ENCODE measurements around the gene DRICH1. TPM values are rescaled to one million over a fixed set of nuclear protein-coding genes. Genes with fewer than 3 reads are reported as not detected.

The DRICH1 gene
- total RNA-seq, 1 donor from 2014 or later = not detected

DNA sequence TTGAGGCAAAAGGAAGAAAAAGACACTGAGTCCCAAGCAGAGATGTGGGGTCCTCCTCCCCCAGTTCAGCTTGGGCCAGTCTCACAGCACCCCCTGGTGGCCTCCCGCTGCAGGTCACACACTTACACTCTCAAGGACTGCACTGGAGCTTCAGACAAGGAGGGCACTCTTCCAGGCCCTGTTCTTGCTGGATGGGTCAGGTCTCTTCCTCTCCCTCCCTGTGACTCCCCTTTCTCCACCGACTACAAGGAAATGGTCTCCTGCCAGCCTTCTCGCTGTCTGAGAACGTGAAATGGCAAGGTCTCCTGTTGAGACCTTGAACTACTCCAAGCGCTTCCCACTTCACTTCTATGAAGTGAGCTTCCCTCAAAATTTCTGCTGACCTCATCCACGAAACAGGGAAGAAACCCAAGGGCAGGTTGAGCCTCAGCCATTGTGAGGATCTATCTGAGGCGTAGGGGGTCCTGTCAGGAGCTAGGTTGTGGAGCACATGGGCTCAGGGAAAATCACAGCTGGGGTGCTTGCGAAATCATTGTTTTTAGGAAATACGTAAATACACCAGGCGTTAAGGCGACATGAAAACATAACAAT is 40.8 kb downstream of the DRICH1 start:
- intact Hi-C loops (cut with micrococcal nuclease) = no loop called here
- peak; percentile 36 for DNase-seq

DNA sequence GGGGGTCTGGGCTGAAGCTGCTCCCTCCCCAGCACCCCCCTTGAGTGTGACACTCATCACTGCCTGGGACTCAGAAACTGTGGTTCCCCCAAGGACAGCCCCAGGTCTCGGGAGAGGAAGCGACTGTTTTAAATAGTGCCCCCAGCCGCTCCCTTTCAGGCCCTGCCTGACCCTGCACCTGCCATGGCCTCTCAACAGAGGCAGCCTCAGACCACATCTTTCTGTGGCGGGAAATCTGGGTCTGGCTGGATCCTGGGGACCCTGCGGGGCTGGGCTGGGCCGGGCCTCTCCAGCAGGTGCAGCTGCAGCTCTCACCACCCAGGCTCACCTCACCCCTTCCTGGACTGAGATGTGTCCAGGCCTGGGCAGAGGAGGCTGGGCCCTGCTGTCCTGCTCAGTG is 48.3 kb downstream of the DRICH1 start:
- DNase-seq = no peak
- TF ChIP-seq, protein P1, sequence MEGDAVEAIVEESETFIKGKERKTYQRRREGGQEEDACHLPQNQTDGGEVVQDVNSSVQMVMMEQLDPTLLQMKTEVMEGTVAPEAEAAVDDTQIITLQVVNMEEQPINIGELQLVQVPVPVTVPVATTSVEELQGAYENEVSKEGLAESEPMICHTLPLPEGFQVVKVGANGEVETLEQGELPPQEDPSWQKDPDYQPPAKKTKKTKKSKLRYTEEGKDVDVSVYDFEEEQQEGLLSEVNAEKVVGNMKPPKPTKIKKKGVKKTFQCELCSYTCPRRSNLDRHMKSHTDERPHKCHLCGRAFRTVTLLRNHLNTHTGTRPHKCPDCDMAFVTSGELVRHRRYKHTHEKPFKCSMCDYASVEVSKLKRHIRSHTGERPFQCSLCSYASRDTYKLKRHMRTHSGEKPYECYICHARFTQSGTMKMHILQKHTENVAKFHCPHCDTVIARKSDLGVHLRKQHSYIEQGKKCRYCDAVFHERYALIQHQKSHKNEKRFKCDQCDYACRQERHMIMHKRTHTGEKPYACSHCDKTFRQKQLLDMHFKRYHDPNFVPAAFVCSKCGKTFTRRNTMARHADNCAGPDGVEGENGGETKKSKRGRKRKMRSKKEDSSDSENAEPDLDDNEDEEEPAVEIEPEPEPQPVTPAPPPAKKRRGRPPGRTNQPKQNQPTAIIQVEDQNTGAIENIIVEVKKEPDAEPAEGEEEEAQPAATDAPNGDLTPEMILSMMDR (IDR thresholded peaks at IDR 0.05; ENCODE audit: borderline replicate concordance) = no peak
- Histone ChIP-seq H3K36me3 (no peaks in the 10 kb centered on the region), H3K9me3 (replicated peaks) (no peaks in the 10 kb centered on the region), H3K27me3 (ENCODE audit: low read depth) (peaks cover 17% of the 10 kb centered on the region), H3K4me1 (no peaks in the 10 kb centered on the region), H3K27ac (replicated peaks) (no peak overlapping the region), H3K4me3 (no peak overlapping the region)
- intact Hi-C loops (cut with micrococcal nuclease) = no loop called here

More for the DNA sequence above, 40.8 kb downstream of the DRICH1 start:
- Histone ChIP-seq H3K36me3 (no peaks in the 10 kb centered on the region), H3K27me3 (ENCODE audit: low read depth) (peaks cover 5% of the 10 kb centered on the region), H3K4me3 (no peak overlapping the region), H3K4me1 (no peaks in the 10 kb centered on the region), H3K27ac (replicated peaks) (no peak overlapping the region), H3K9me3 (replicated peaks) (no peaks in the 10 kb centered on the region)
- TF ChIP-seq, protein P1 (IDR thresholded peaks at IDR 0.05; ENCODE audit: borderline replicate concordance) = peak; percentile 82

DNA sequence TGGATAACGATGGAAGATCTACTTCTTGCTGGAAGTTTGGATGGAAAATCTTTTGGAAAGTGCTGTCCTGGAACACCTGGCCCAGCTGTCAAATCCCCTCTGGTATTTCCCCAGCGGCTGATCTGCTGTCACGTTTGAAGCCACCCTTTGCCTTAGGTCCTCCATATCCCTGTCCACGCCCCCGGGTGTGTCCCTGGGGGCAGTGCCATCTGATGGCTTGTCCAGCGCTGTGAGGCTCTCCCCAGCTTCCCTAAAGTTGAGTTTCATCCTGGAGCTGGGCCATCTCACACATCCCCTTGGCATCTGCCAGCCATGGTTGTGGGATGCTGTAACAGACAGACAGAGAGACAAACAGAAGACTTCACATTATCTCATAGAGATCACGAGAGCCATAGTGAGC is 49.0 kb downstream of the DRICH1 start:
- peaks cover 24% of the 10 kb centered on the region for H3K27me3 ChIP-seq (ENCODE audit: low read depth)
- no peaks in the 10 kb centered on the region for H3K4me1 ChIP-seq
- TF ChIP-seq, protein P1 (IDR thresholded peaks at IDR 0.05; ENCODE audit: borderline replicate concordance) = no peak
- no peaks in the 10 kb centered on the region for H3K36me3 ChIP-seq
- H3K9me3 ChIP-seq (replicated peaks) = no peaks in the 10 kb centered on the region
- intact Hi-C loops (cut with micrococcal nuclease) = no loop called here
- no peak for DNase-seq
- H3K27ac ChIP-seq (replicated peaks) = no peak overlapping the region
- H3K4me3 ChIP-seq = no peak overlapping the region

DNA sequence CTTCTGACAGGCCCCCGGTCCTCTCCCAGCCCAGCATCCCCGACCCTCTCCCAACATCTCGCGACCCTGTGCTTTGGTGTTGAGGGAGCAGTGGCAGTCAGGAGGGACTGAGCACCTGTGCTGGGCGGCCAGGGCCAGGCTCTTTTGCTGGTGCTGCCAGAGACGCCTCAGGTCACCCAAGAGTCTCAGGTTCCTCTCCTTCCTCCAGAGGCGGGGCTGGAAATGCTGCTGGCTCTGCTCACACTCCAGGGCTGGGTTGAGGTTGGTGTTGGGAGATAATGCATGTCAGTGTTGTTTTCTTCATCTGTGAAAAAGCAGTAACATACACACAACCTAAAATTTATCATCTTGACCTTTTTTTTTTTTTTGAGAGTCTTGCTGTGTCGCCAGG is 50.9 kb downstream of the DRICH1 start:
- Histone ChIP-seq H3K27ac (replicated peaks) (no peak overlapping the region), H3K4me1 (no peaks in the 10 kb centered on the region), H3K4me3 (no peak overlapping the region), H3K36me3 (no peaks in the 10 kb centered on the region), H3K27me3 (ENCODE audit: low read depth) (peaks cover 25% of the 10 kb centered on the region), H3K9me3 (replicated peaks) (no peaks in the 10 kb centered on the region)
- DNase-seq = no peak
- intact Hi-C loops (cut with micrococcal nuclease) = no loop called here
- TF ChIP-seq, protein P1 (IDR thresholded peaks at IDR 0.05; ENCODE audit: borderline replicate concordance) = no peak

DNA sequence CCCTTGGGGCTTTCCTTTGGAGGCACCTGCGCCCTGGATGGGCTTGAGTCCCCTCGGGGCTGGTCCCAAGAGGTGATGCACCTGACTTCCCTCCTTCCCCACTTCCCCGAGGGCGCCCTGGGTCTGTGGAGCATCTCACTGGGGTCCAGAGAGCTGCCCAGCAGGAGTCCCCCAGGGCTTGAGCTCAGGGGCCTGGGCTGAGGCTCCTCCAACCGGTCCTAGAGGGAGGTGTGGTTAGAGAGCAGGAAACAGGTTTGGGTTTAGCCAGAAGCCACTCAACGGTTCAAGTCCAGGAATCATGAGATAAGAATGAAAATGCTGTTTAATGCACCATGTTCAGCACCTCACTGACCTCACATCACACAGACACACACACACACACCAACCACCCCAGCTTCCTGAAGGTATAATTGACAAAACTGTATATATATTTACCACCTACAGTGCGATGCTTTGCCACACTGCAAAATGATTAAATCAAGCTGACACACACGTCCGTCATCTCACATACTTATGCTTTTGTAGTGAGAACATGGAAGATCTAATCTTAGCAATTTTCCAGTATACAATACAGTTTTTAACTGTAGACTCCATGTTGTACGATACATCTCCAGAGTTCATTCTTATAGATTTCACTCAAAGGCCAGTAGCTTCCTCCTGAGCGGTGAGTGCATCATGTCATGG is 51.4 kb downstream of the DRICH1 start:
- Histone ChIP-seq H3K27me3 (ENCODE audit: low read depth) (peaks cover 25% of the 10 kb centered on the region), H3K27ac (replicated peaks) (no peak overlapping the region), H3K9me3 (replicated peaks) (no peaks in the 10 kb centered on the region), H3K4me3 (no peak overlapping the region), H3K4me1 (no peaks in the 10 kb centered on the region), H3K36me3 (no peaks in the 10 kb centered on the region)
- DNase-seq = no peak
- TF ChIP-seq, protein P1 (IDR thresholded peaks at IDR 0.05; ENCODE audit: borderline replicate concordance) = no peak
- intact Hi-C loops (cut with micrococcal nuclease) = no loop called here
